Uterus (tissue), 2 donors: ENCODE results near the gene DEFB131B.

ENCODE experiments used
- CTCF ChIP-seq, 4 experiments: fragments of 200-600 bp in 2 of 4; fragments of 450-650 bp in 2 of 4; sonication (generic) in 2 of 4; IDR thresholded peaks; one replicate each; pipeline ENCODE4 v1.5.1; 2016 to 2019; ENCODE audit warnings: antibody characterized with exemption in 4 of 4, mild to moderate bottlenecking in 2 of 4, moderate library complexity in 1 of 4
- POLR2A ChIP-seq, 2 donors: fragments of 450-650 bp; IDR thresholded peaks; one replicate each; pipeline ENCODE4 v1.6.1; 2016; ENCODE audit warnings: antibody characterized with exemption in 2 of 2, mild to moderate bottlenecking in 1 of 2, moderate library complexity in 1 of 2

- TF ChIP-seq POLR2A (IDR thresholded peaks at IDR 0.05) (no peak), CTCF (IDR thresholded peaks at IDR 0.05) (no peak)
Measured at GRCh38 chr11:71917646-71918140, 39.4 kb downstream of the DEFB131B start.
